ENCODE measurements around the gene MAP3K10.

MAP3K10 gene

DNA sequence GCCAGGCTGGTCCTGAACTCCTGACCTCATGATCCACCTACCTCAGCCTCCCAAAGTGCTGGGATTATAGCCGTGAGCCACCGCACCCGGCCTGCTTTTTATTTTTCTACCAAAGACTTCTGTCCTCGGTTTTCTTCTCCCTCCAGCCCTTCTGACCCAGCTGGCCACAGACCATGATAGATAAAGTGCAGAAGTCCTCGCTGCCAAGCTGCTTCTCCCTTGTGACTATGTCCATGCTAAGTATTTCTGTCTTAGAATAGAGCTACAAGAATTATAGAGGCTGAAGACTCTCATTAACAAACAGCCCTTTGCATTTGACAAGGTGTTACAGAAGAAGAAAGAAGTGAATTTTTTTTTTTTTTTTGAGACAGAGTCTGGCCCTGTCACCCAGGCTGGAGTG lies 15.4 kb upstream of the MAP3K10 start:
- no peak for DNase-seq

DNA sequence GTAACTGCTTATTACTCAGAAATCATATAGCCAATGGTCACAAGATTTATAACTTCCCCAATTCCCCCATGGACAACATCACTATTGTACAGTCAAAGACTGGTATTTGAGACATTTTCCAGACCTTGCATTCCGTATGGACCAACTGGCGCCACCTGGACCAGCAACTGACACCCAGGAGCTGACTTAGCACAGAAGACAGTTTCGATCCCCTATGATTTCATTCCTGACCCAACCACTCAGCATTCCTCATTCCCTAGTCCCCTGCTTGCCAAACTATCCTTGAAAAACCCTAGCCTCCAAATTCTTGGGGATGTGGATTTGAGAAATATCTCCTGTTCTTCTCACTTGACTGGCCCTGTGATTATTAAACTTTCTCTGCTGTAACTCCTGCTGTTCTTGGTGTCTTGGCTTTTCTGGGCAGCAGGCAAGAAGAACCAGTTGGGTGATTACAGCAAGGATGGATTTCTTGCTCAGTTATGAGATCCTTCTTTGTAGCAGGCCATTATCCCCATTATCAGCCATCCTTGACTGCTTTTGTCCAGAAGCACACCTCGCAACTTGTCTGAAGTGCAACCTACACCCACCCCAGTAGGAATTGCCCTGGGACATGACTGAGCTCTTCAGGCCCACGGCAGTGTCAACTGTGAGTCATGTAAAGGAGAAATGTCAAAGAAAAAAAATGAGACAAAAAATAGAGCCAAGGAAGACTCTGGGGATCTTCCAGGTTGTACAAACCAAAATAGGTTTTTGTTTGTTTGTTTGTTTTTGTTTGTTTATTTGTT lies 13.7 kb upstream of the MAP3K10 start:
- DNase-seq, result no peak

DNA sequence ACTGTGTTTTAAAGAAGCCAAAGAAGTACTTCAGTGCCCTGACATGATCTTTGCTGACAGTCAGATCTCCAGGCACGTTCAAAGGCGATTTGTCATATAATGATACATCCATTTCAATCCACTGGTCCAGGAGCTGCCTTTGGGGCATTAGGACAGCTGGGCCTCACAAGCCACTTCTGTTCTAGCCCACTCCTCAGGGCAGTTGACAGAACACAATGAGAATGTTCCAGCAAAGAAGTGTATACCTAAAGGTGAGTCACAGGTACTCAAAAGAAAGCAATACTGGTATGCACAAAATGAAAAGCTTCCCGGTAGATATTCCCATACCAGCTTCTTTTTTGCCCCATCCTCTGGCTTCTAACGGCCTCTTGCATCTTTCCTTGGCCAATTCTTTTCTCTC lies 12.5 kb upstream of the MAP3K10 start:
- no peak for DNase-seq

GRCh38 chr19:40184273-40184672 lies 7.0 kb upstream of the MAP3K10 start:
- no peak for DNase-seq

- peak; percentile 7 for DNase-seq
Observed at GRCh38 chr19:40191836-40192646, 815 bp downstream of the MAP3K10 start.

DNA sequence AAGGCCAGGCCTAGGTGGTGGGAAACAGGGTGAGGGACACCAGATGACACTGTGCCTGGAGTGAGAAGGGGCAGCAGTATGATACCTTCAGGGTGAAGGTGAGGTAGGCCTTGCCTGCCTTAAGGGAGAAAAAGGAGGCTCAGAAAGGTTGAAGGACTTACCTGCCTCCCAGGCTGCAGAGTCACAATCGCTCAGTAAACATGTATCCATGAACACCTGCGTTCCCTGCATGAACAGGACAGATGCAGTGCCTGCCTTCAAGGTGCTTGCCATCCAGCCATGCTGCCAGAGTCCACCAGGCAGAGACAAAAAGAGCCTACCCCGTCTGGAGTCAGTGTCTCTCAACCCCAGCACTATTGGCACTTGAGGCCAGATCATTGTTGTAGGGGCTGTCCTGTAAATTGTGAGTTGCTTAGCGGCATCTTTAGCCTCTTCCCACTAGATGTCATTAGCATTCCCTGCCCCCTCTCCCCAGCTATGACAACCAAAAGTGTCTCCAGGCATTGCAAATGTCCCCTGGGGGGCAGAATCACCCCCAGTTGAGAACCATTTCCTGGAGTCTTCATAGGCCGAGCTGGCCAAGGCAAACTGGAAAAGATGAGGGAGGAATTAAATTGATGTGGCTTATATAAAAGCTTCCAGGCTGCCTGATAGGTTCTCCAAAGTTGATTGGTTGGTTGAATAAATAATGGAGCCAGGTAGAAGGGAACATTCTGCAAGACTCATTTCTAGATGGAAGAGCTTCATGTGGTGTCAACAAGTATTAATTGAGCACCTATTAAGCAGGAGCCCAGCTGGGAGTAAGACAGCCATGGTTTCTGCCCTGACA lies 1.7 kb downstream of the MAP3K10 start:
- no peak for DNase-seq

DNA sequence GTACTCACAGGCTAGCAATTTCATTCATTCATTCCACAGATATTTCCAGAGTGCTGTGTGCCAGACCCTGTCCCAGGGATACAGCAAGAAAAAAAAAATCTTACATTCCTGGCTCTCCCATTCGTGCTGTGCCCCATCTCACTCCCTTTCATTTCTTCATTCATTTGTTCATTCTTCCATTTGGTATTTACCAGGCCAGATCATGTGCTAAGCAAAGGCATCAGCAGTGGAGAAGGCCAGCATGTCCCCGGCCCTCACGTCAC lies 2.3 kb downstream of the MAP3K10 start:
- DNase-seq, result no peak

- no peak for DNase-seq
Observed at GRCh38 chr19:40198272-40198990, 7.2 kb downstream of the MAP3K10 start.

GRCh38 chr19:40200341-40201099 lies 9.3 kb downstream of the MAP3K10 start:
- no peak for DNase-seq

DNA sequence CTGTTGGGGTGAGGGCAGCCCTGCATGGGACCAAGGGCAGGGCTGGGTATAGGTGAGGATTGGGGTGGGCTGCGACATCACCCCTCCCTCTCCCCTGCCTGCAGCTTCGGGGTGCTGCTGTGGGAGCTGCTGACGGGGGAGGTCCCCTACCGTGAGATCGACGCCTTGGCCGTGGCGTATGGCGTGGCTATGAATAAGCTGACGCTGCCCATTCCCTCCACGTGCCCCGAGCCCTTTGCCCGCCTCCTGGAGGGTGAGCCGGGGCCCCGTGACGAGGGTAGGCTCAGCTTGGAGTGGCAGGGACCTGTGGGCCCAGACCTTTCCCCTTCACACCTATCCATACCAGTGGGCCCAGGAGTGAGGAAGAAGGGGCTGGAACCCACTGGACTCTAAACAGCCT lies 13.2 kb downstream of the MAP3K10 start:
- DNase-seq, result no peak

DNA sequence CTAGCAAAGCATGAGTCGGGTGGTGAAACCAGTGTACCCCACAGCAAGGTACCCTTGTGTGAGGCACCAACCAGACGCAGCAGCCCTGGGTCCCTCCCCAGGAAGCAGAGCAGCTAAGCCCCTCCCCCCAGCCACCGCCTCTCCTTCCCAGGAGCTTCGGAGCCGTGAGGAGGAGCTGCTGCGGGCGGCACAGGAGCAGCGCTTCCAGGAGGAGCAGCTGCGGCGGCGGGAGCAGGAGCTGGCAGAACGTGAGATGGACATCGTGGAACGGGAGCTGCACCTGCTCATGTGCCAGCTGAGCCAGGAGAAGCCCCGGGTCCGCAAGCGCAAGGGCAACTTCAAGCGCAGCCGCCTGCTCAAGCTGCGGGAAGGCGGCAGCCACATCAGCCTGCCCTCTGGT lies 14.5 kb downstream of the MAP3K10 start:
- DNase-seq, result no peak

GRCh38 chr19:40208602-40209001 lies 17.4 kb downstream of the MAP3K10 start:
- DNase-seq, result no peak

- no peak for DNase-seq
Observed at GRCh38 chr19:40210889-40211288, 19.7 kb downstream of the MAP3K10 start.

GRCh38 chr19:40213251-40213829 lies 22.1 kb downstream of the MAP3K10 start:
- DNase-seq, result no peak

GRCh38 chr19:40213882-40214570 lies 22.8 kb downstream of the MAP3K10 start:
- no peak for DNase-seq

GRCh38 chr19:40214936-40215335 lies 23.7 kb downstream of the MAP3K10 start:
- DNase-seq, result no peak

- DNase-seq, result no peak
Observed at GRCh38 chr19:40216013-40216776, 25.0 kb downstream of the MAP3K10 start.

DNA sequence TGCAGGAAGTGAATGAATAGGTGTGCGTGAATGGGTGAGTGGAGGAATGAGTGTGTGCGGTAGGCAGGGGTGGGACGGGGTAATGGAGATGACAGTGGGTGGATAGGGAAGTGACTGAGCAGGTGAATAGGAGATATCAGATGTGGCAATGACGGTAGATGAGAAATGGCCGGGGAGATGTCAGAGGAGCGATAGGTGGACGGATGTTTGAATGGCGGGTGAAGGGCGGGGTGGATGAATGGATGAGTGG lies 25.5 kb downstream of the MAP3K10 start:
- DNase-seq, result no peak

- no peak for DNase-seq
Observed at GRCh38 chr19:40217027-40217810, 26.0 kb downstream of the MAP3K10 start.

Measured in activated gamma-delta T cell treated with Interleukin-2 at 50 U/mL for 16 hours (primary cell).